Measurements from ENCODE around the gene GMNC.

- no peak for TF ChIP-seq CTCF (conservative IDR thresholded peaks at IDR 0.05 in 1 of 2, IDR thresholded peaks at IDR 0.05 in 1 of 2; ENCODE audit: low read depth in 1 of 2, low read length in 2 of 2)
- no peak for TF ChIP-seq EZH2 (IDR thresholded peaks at IDR 0.05; ENCODE audit: low read length, missing control alignments)
Measured at GRCh38 chr3:190865828-190866227, 3.3 kb upstream of the GMNC start.
